Endodermal cell (in vitro differentiated cells): Measurements from ENCODE around the gene RNF220. TPM values are rescaled to one million over a fixed set of nuclear protein-coding genes. Genes with fewer than 3 reads are reported as not detected.

Experiments
- DNase-seq: peaks from one replicate; pipeline ENCODE4 v3.0.0-alpha.2; 2017
- H3K27ac ChIP-seq: 2 replicates; pipeline ENCODE4 v1.5.1; 2013; ENCODE audit warnings: mild to moderate bottlenecking, low read depth, low read length, moderate library complexity
- H3K27me3 ChIP-seq: 2 replicates; pipeline ENCODE4 v1.6.1; 2013; ENCODE audit warnings: mild to moderate bottlenecking, low read length, moderate library complexity; ENCODE audit not compliant: insufficient read depth, control insufficient read depth, poor library complexity, severe bottlenecking
- H3K36me3 ChIP-seq: 2 replicates; pipeline ENCODE4 v1.7.0; 2013; ENCODE audit warnings: mild to moderate bottlenecking, low read length, moderate library complexity; ENCODE audit not compliant: control insufficient read depth, insufficient read depth
- H3K4me1 ChIP-seq: one replicate; pipeline ENCODE4 v1.7.0; 2013; ENCODE audit warnings: low read length; ENCODE audit not compliant: control insufficient read depth, insufficient read depth
- H3K4me3 ChIP-seq: 2 replicates; pipeline ENCODE4 v1.5.1; 2013; ENCODE audit warnings: mild to moderate bottlenecking, low read length, moderate library complexity
- H3K9ac ChIP-seq: 2 replicates; pipeline ENCODE4 v1.6.1; 2013; ENCODE audit warnings: mild to moderate bottlenecking, low read length, moderate library complexity; ENCODE audit not compliant: poor library complexity, severe bottlenecking; ENCODE audit errors: extremely low read depth
- H3K9me3 ChIP-seq: 2 replicates; pipeline ENCODE4 v1.6.1; 2013; ENCODE audit warnings: mild to moderate bottlenecking, low read length, moderate library complexity; ENCODE audit not compliant: control insufficient read depth
- H3K27ac Mint-ChIP-seq: 2 replicates; pipeline ENCODE4 v1.8.0; 2020; ENCODE audit warnings: mixed read lengths
- H3K27me3 Mint-ChIP-seq: 2 replicates; pipeline ENCODE4 v1.8.0; 2021; ENCODE audit warnings: mild to moderate bottlenecking, mixed read lengths; ENCODE audit not compliant: insufficient read depth
- H3K36me3 Mint-ChIP-seq: 2 replicates; pipeline ENCODE4 v1.8.0; 2020; ENCODE audit warnings: low read depth, mixed read lengths
- H3K4me1 Mint-ChIP-seq: 2 replicates; pipeline ENCODE4 v1.8.0; 2020; ENCODE audit warnings: mixed read lengths
- H3K4me3 Mint-ChIP-seq: 2 replicates; pipeline ENCODE4 v1.8.0; 2020; ENCODE audit warnings: mild to moderate bottlenecking, moderate library complexity, mixed read lengths
- H3K9me3 Mint-ChIP-seq: 2 replicates; pipeline ENCODE4 v1.8.0; 2020; ENCODE audit warnings: mild to moderate bottlenecking, mixed read lengths
- CTCF ChIP-seq: fragments of 200-600 bp; sonication (generic); conservative IDR thresholded peaks from 2 replicates; pipeline ENCODE4 v1.5.0; 2021; ENCODE audit warnings: antibody characterized with exemption, mild to moderate bottlenecking
- WGBS, 2 experiments: methylation state at CpG; one replicate each; pipeline versions ENCODE4 v1.1.5 to v1.1.7; 2013; ENCODE audit warnings: missing lambda C conversion rate in 2 of 2, mixed read lengths in 1 of 2; ENCODE audit not compliant: insufficient coverage in 1 of 2, insufficient read length in 1 of 2; 5-methylcytosine and 5-hydroxymethylcytosine counted together
- total RNA-seq, 2 donors: library from RNA; stranded (reverse); fragmentation: NEBNext Ultra II Directional in 1 of 2; extraction: Animal tissue kit (Norgen Biotek cat#: 25700) in 1 of 2; gene quantifications; 2 replicates in 1 of 2; 3 replicates in 1 of 2; pipeline ENCODE4 v1.2.1, GENCODE V29; 2021

Gene RNF220
- total RNA-seq, 2 donors from 2014 or later: 94.6 to 95.5 TPM

- Histone ChIP-seq H3K4me1 (peaks cover 5% of the 10 kb centered on the region), H3K27ac (no peak overlapping the region), H3K4me3 (no peak overlapping the region), H3K36me3 (no peaks in the 10 kb centered on the region), H3K27me3 (no peaks in the 10 kb centered on the region), H3K9ac (no peak overlapping the region), H3K9me3 (no peaks in the 10 kb centered on the region)
- 96 to 100% methylated on average over 3 to 6 of the region's 6 CpGs for WGBS, 2 experiments
- no peak for DNase-seq
- peaks cover 4% of the 10 kb centered on the region for H3K4me1 Mint-ChIP-seq
- no peaks in the 10 kb centered on the region for H3K9me3 Mint-ChIP-seq
- H3K27ac Mint-ChIP-seq: no peak overlapping the region
- H3K27me3 Mint-ChIP-seq: peaks cover 3% of the 10 kb centered on the region
- TF ChIP-seq CTCF: no peak
- H3K36me3 Mint-ChIP-seq: no peaks in the 10 kb centered on the region
- H3K4me3 Mint-ChIP-seq: no peak overlapping the region
Observed at GRCh38 chr1:44375547-44375946, 29.5 kb upstream of the RNF220 start.

GRCh38 chr1:44377925-44378784 is 26.9 kb upstream of the RNF220 start:
- Histone ChIP-seq H3K4me1 (peaks cover 5% of the 10 kb centered on the region), H3K9ac (no peak overlapping the region), H3K9me3 (no peaks in the 10 kb centered on the region), H3K4me3 (no peak overlapping the region), H3K36me3 (no peaks in the 10 kb centered on the region), H3K27me3 (no peaks in the 10 kb centered on the region), H3K27ac (no peak overlapping the region)
- TF ChIP-seq CTCF: peak; percentile 90
- H3K4me1 Mint-ChIP-seq: peaks cover 7% of the 10 kb centered on the region
- 68 to 82% methylated on average over 10 to 12 of the region's 12 CpGs for WGBS, 2 experiments
- DNase-seq: peak; percentile 87
- no peaks in the 10 kb centered on the region for H3K36me3 Mint-ChIP-seq
- H3K4me3 Mint-ChIP-seq: no peak overlapping the region
- H3K9me3 Mint-ChIP-seq: no peaks in the 10 kb centered on the region
- peaks cover 6% of the 10 kb centered on the region for H3K27me3 Mint-ChIP-seq
- H3K27ac Mint-ChIP-seq: no peak overlapping the region

- H3K36me3 Mint-ChIP-seq: no peaks in the 10 kb centered on the region
- no peak for TF ChIP-seq CTCF
- no peak for DNase-seq
- H3K36me3 ChIP-seq: no peaks in the 10 kb centered on the region
- H3K27me3 Mint-ChIP-seq: peaks cover 6% of the 10 kb centered on the region
- no peak overlapping the region for H3K27ac Mint-ChIP-seq
- 87 to 88% methylated on average over 3 of the region's 3 CpGs for WGBS, 2 experiments
- no peak overlapping the region for H3K27ac ChIP-seq
- peaks cover 10% of the 10 kb centered on the region for H3K4me1 Mint-ChIP-seq
- H3K4me3 ChIP-seq: no peak overlapping the region
- H3K27me3 ChIP-seq: no peaks in the 10 kb centered on the region
- H3K4me1 ChIP-seq: peaks cover 5% of the 10 kb centered on the region
- H3K9ac ChIP-seq: no peak overlapping the region
- H3K9me3 ChIP-seq: no peaks in the 10 kb centered on the region
- H3K4me3 Mint-ChIP-seq: no peak overlapping the region
- no peaks in the 10 kb centered on the region for H3K9me3 Mint-ChIP-seq
Observed at GRCh38 chr1:44380666-44381177, 24.3 kb upstream of the RNF220 start.
